CD14-positive monocyte (primary cell): ENCODE results near the gene VGLL3. TPM values are rescaled to one million over a fixed set of nuclear protein-coding genes. Genes with fewer than 3 reads are reported as not detected.

Experiments used
- DNase-seq, 3 donors: peaks; one replicate each; pipeline ENCODE4 v3.0.0-alpha.2; 2011 to 2022
- H2AFZ ChIP-seq: 2 replicates; pipeline ENCODE4 v1.6.0; 2012; ENCODE audit warnings: mild to moderate bottlenecking, low read depth, low read length, inconsistent platforms; ENCODE audit not compliant: insufficient read depth, poor library complexity, severe bottlenecking
- H3K27ac ChIP-seq, 2 donors: 1 replicate in 1 of 2; 2 replicates in 1 of 2; pipeline ENCODE4 v1.5.1; 2012 to 2013; ENCODE audit warnings: low read length in 2 of 2, control low read depth in 1 of 2, inconsistent platforms in 1 of 2, low read depth in 1 of 2, mild to moderate bottlenecking in 1 of 2
- H3K27me3 ChIP-seq, 2 donors: one replicate each; pipeline versions ENCODE4 v1.6.0 to v1.6.1; 2011 to 2013; ENCODE audit warnings: low read length in 2 of 2; ENCODE audit not compliant: control insufficient read depth in 2 of 2, insufficient read depth in 2 of 2
- H3K36me3 ChIP-seq, 2 donors: replicated peaks in 1 of 2; 1 replicate in 1 of 2; 2 replicates in 1 of 2; pipeline versions ENCODE4 v1.5.1 to v1.6.1; 2012 to 2013; ENCODE audit warnings: low read length in 2 of 2, control low read depth in 1 of 2, inconsistent platforms in 1 of 2, mild to moderate bottlenecking in 1 of 2; ENCODE audit not compliant: insufficient read depth in 2 of 2, control insufficient read depth in 1 of 2
- H3K4me1 ChIP-seq, 2 donors: 1 replicate in 1 of 2; 2 replicates in 1 of 2; pipeline versions ENCODE4 v1.5.1 to v1.6.1; 2012 to 2013; ENCODE audit warnings: low read length in 2 of 2, control low read depth in 1 of 2, inconsistent platforms in 1 of 2, mild to moderate bottlenecking in 1 of 2, moderate library complexity in 1 of 2; ENCODE audit not compliant: insufficient read depth in 2 of 2, control insufficient read depth in 1 of 2
- H3K4me2 ChIP-seq: replicated peaks from 2 replicates; pipeline ENCODE3; 2012; ENCODE audit warnings: low read length, moderate library complexity, mild to moderate bottlenecking; ENCODE audit not compliant: poor library complexity, severe bottlenecking; ENCODE audit errors: extremely low read depth
- H3K4me3 ChIP-seq, 3 experiments: fragments of 200-600 bp in 1 of 3; sonication (generic) in 1 of 3; replicated peaks in 1 of 3; 1 replicate in 2 of 3; 2 replicates in 1 of 3; pipeline ENCODE4 v1.5.1; 2011 to 2013; ENCODE audit warnings: low read length in 3 of 3, mild to moderate bottlenecking in 3 of 3, control low read depth in 2 of 3, low read depth in 2 of 3, inconsistent platforms in 1 of 3, moderate library complexity in 1 of 3
- H3K79me2 ChIP-seq: 2 replicates; pipeline ENCODE4 v1.6.0; 2012; ENCODE audit warnings: mild to moderate bottlenecking, control low read depth, inconsistent platforms, low read length, moderate library complexity; ENCODE audit not compliant: insufficient read depth
- H3K9ac ChIP-seq: 2 replicates; pipeline ENCODE4 v1.6.0; 2017; ENCODE audit warnings: low read length, mild to moderate bottlenecking; ENCODE audit not compliant: insufficient read depth, poor library complexity, severe bottlenecking
- H3K9me3 ChIP-seq, 2 donors: replicated peaks in 1 of 2; 1 replicate in 1 of 2; 2 replicates in 1 of 2; pipeline versions ENCODE4 v1.5.1 to v1.6.1; 2012 to 2013; ENCODE audit warnings: low read length in 2 of 2, control low read depth in 1 of 2; ENCODE audit not compliant: control insufficient read depth in 1 of 2, insufficient read depth in 1 of 2
- H4K20me1 ChIP-seq: 2 replicates; pipeline ENCODE4 v1.6.0; 2012; ENCODE audit warnings: mild to moderate bottlenecking, low read length, control low read depth, moderate library complexity; ENCODE audit not compliant: insufficient read depth
- H3K27ac Mint-ChIP-seq, 7 donors: one replicate each; pipeline ENCODE4 v1.8.0; 2020; ENCODE audit warnings: mild to moderate bottlenecking in 7 of 7, mixed read lengths in 7 of 7, moderate library complexity in 6 of 7, inconsistent platforms in 2 of 7
- H3K27me3 Mint-ChIP-seq, 3 donors: one replicate each; pipeline ENCODE4 v1.8.0; 2021 to 2022; ENCODE audit warnings: low read depth in 3 of 3, mild to moderate bottlenecking in 3 of 3, mixed read lengths in 3 of 3, moderate library complexity in 3 of 3, inconsistent platforms in 1 of 3
- H3K36me3 Mint-ChIP-seq, 2 donors: one replicate each; pipeline ENCODE4 v1.8.0; 2020; ENCODE audit warnings: mixed read lengths in 2 of 2, inconsistent platforms in 1 of 2, mild to moderate bottlenecking in 1 of 2
- H3K4me1 Mint-ChIP-seq: one replicate; pipeline ENCODE4 v1.8.0; 2020; ENCODE audit warnings: mild to moderate bottlenecking, mixed read lengths
- H3K4me3 Mint-ChIP-seq, 2 donors: one replicate each; pipeline ENCODE4 v1.8.0; 2020; ENCODE audit warnings: mild to moderate bottlenecking in 2 of 2, mixed read lengths in 2 of 2, moderate library complexity in 1 of 2
- H3K9me3 Mint-ChIP-seq, 7 donors: one replicate each; pipeline ENCODE4 v1.8.0; 2020 to 2022; ENCODE audit warnings: mixed read lengths in 7 of 7, mild to moderate bottlenecking in 6 of 7, moderate library complexity in 6 of 7, inconsistent platforms in 2 of 7
- CTCF ChIP-seq: fragments of 200-600 bp; IDR thresholded peaks from one replicate; pipeline ENCODE4 v1.8.0; 2022; ENCODE audit warnings: antibody characterized with exemption, mild to moderate bottlenecking
- WGBS: methylation state at CpG from one replicate; pipeline ENCODE4 v1.1.5; 2013; ENCODE audit warnings: missing lambda C conversion rate; ENCODE audit not compliant: insufficient coverage; 5-methylcytosine and 5-hydroxymethylcytosine counted together
- intact Hi-C, 2 donors: fragments of 100-400 bp; cut with micrococcal nuclease; formaldehyde crosslinking; loops; one replicate each; pipeline versions ENCODE4 v1.15.0 to v1.15.1; 2023
- polyA plus RNA-seq, 3 donors: library from polyadenylated mRNA; depleted of rRNA in 1 of 3; unstranded in 2 of 3; stranded (reverse) in 1 of 3; fragments of 300-500 nt in 2 of 3; fragments of >200 nt in 1 of 3; fragmentation: Illumina TruSeq in 2 of 3; gene quantifications; 1 replicate in 2 of 3; 2 replicates in 1 of 3; pipeline ENCODE4 v1.2.3, GENCODE V29; 2012 to 2021

Gene VGLL3
- polyA plus RNA-seq, 3 donors: not detected

- H3K4me3 ChIP-seq: no peak overlapping the region
- TF ChIP-seq CTCF: no peak
- Mint-ChIP-seq H3K27ac (peak overlapping the region in 1 of 7 donors; percentile 6), H3K36me3 (no peaks in the 10 kb centered on the region), H3K27me3 (peaks cover 0 to 2% (median 0%) of the 10 kb centered on the region in 3 donors), H3K4me3 (no peak overlapping the region), H3K9me3 (peaks cover 0 to 2% (median 0%) of the 10 kb centered on the region in 7 donors), H3K4me1 (no peaks in the 10 kb centered on the region)
- no peaks in the 10 kb centered on the region for H3K36me3 ChIP-seq
- WGBS: 92% methylated on average over 4 of the region's 7 CpGs
- no peaks in the 10 kb centered on the region for H3K4me1 ChIP-seq
- H4K20me1 ChIP-seq: no peaks in the 10 kb centered on the region
- DNase-seq: no peak
- no peak overlapping the region for H3K4me2 ChIP-seq
- intact Hi-C loops: no loop called here
- no peak overlapping the region for H3K27ac ChIP-seq
- H3K9me3 ChIP-seq: no peaks in the 10 kb centered on the region
- no peak overlapping the region for H2AFZ ChIP-seq
- no peak overlapping the region for H3K9ac ChIP-seq
- H3K79me2 ChIP-seq: no peaks in the 10 kb centered on the region
- no peaks in the 10 kb centered on the region for H3K27me3 ChIP-seq
Observed at GRCh38 chr3:86968244-86968932, 22.6 kb downstream of the VGLL3 start.

DNA sequence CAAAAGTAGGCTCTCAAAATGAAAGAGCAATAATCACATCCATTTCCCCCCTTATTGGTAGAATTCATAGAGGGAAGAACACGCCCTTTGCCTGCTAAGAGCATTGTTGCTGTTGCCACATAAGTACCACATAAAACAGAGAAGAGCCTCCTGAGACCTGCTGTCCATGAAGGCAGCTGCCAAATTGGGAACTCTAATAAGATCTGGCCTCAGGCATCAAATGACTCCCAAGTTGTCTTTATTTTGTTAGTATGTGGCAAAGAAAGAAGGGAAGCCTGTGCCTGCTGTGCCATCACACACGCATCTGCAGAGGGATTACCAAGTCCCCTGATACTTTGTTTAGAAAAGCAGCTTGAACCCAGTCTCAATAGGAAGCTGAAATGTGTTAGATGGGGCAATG lies 23.9 kb downstream of the VGLL3 start:
- no peak overlapping the region for H3K9ac ChIP-seq
- no peaks in the 10 kb centered on the region for H3K27me3 ChIP-seq
- Mint-ChIP-seq H3K4me3 (no peak overlapping the region), H3K36me3 (no peaks in the 10 kb centered on the region), H3K27me3 (peaks cover 0 to 2% (median 0%) of the 10 kb centered on the region in 3 donors), H3K27ac (no peak overlapping the region), H3K4me1 (no peaks in the 10 kb centered on the region), H3K9me3 (peaks cover 0 to 5% (median 0%) of the 10 kb centered on the region in 7 donors)
- no peaks in the 10 kb centered on the region for H3K36me3 ChIP-seq
- no peak overlapping the region for H3K27ac ChIP-seq
- WGBS: 100% methylated on average over 1 of the region's 2 CpGs
- no peak for TF ChIP-seq CTCF
- no peaks in the 10 kb centered on the region for H3K79me2 ChIP-seq
- H2AFZ ChIP-seq: no peak overlapping the region
- H3K4me2 ChIP-seq: no peak overlapping the region
- no peaks in the 10 kb centered on the region for H3K9me3 ChIP-seq
- H3K4me3 ChIP-seq: no peak overlapping the region
- intact Hi-C loops: no loop called here
- no peak for DNase-seq
- H3K4me1 ChIP-seq: no peaks in the 10 kb centered on the region
- no peaks in the 10 kb centered on the region for H4K20me1 ChIP-seq
